GM21367 (cell line): ENCODE data around the gene ARHGEF37.
"Not testable (repeated sequence)": the region's sequence is repeated elsewhere in the genome, so short reads cannot be mapped to it uniquely, and the experiment has no call there.

Experiments used
- ATAC-seq: cut with Tn5 transposase; IDR thresholded peaks from one replicate; pipeline ENCODE4 v1.9.1; 2021; ENCODE audit not compliant: unreplicated experiment

ARHGEF37 gene

GRCh38 chr5:149645236-149645635 is 63.9 kb downstream of the ARHGEF37 start:
- no peak for ATAC-seq

GRCh38 chr5:149645725-149646124 is 64.4 kb downstream of the ARHGEF37 start:
- ATAC-seq, result no peak

GRCh38 chr5:149646564-149646963 is 65.3 kb downstream of the ARHGEF37 start:
- no peak for ATAC-seq

GRCh38 chr5:149647334-149647733 is 66.0 kb downstream of the ARHGEF37 start:
- ATAC-seq, result no peak

- not testable (repeated sequence) for ATAC-seq
Measured at GRCh38 chr5:149648464-149649393, 67.4 kb downstream of the ARHGEF37 start.

GRCh38 chr5:149649730-149650129 is 68.4 kb downstream of the ARHGEF37 start:
- ATAC-seq, result not testable (repeated sequence)

- no peak for ATAC-seq
Measured at GRCh38 chr5:149651686-149652085, 70.4 kb downstream of the ARHGEF37 start.

GRCh38 chr5:149652697-149653096 is 71.4 kb downstream of the ARHGEF37 start:
- ATAC-seq, result no peak

- no peak for ATAC-seq
Measured at GRCh38 chr5:149654231-149654630, 72.9 kb downstream of the ARHGEF37 start.

- ATAC-seq, result no peak
Measured at GRCh38 chr5:149654883-149655505, 73.7 kb downstream of the ARHGEF37 start.

- ATAC-seq, result no peak
Measured at GRCh38 chr5:149656576-149657182, 75.4 kb downstream of the ARHGEF37 start.

GRCh38 chr5:149657324-149657723 is 76.0 kb downstream of the ARHGEF37 start:
- ATAC-seq, result no peak

GRCh38 chr5:149658299-149658698 is 77.0 kb downstream of the ARHGEF37 start:
- no peak for ATAC-seq

- ATAC-seq, result no peak
Measured at GRCh38 chr5:149664083-149664482, 82.8 kb downstream of the ARHGEF37 start.

- ATAC-seq, result no peak
Measured at GRCh38 chr5:149664666-149665415, 83.5 kb downstream of the ARHGEF37 start.

GRCh38 chr5:149665416-149666175 is 84.3 kb downstream of the ARHGEF37 start:
- ATAC-seq, result no peak

GRCh38 chr5:149666212-149666852 is 85.0 kb downstream of the ARHGEF37 start:
- ATAC-seq, result no peak

- no peak for ATAC-seq
Measured at GRCh38 chr5:149667084-149667828, 86.0 kb downstream of the ARHGEF37 start.

- ATAC-seq, result no peak
Measured at GRCh38 chr5:149667829-149668330, 86.6 kb downstream of the ARHGEF37 start.
